Gastroesophageal sphincter (tissue), 4 donors: ENCODE results near the gene FANCF. TPM values are rescaled to one million over a fixed set of nuclear protein-coding genes. Genes with fewer than 3 reads are reported as not detected.
A peak's percentile ranks its signal among the peaks of the same experiment; 100 is the strongest.

ENCODE experiments used
- ATAC-seq: fragments of 150-250 bp; one replicate; pipeline ENCODE4 v1.9.1; 2016; ENCODE audit warnings: mild to moderate bottlenecking, moderate library complexity
- H3K27ac ChIP-seq, 4 donors: fragments of 200-600 bp; sonication (generic) in 3 of 4; 1 replicate in 3 of 4; 2 replicates in 1 of 4; pipeline ENCODE4 v1.5.1; 2016 to 2019
- H3K27me3 ChIP-seq: fragments of 200-600 bp; sonication (generic); one replicate; pipeline ENCODE4 v1.5.1; 2019
- H3K36me3 ChIP-seq, 2 donors: fragments of 200-600 bp; sonication (generic); one replicate each; pipeline ENCODE4 v1.5.1; 2019; ENCODE audit warnings: control low read depth in 1 of 2
- H3K4me1 ChIP-seq, 3 donors: fragments of 200-600 bp; sonication (generic); 1 replicate in 2 of 3; 2 replicates in 1 of 3; pipeline ENCODE4 v1.5.1; 2016 to 2019; ENCODE audit warnings: control low read depth in 2 of 3
- H3K4me3 ChIP-seq, 2 donors: fragments of 200-600 bp; sonication (generic); one replicate each; pipeline ENCODE4 v1.5.1; 2019; ENCODE audit warnings: mild to moderate bottlenecking in 1 of 2, moderate library complexity in 1 of 2
- H3K9me3 ChIP-seq, 3 donors: fragments of 200-600 bp; sonication (generic); one replicate each; pipeline ENCODE4 v1.5.1; 2017 to 2019; ENCODE audit warnings: control low read depth in 2 of 3
- CTCF ChIP-seq, 4 experiments: fragments of 200-600 bp in 2 of 4; fragments of 450-650 bp in 2 of 4; sonication (generic) in 1 of 4; IDR thresholded peaks; one replicate each; pipeline ENCODE4 v1.5.1; 2017 to 2019; ENCODE audit warnings: antibody characterized with exemption in 4 of 4, mild to moderate bottlenecking in 2 of 4, moderate library complexity in 2 of 4
- EP300 ChIP-seq: sonication (generic); formaldehyde crosslinking; IDR thresholded peaks from one replicate; pipeline ENCODE4 v1.6.1; 2017; ENCODE audit warnings: antibody characterized with exemption, mild to moderate bottlenecking
- POLR2A ChIP-seq, 2 donors: fragments of 450-650 bp; IDR thresholded peaks; one replicate each; pipeline ENCODE4 v1.6.1; 2017; ENCODE audit warnings: antibody characterized with exemption in 2 of 2, mild to moderate bottlenecking in 2 of 2, moderate library complexity in 1 of 2
- POLR2AphosphoS5 ChIP-seq: sonication (generic); formaldehyde crosslinking; IDR thresholded peaks from one replicate; pipeline ENCODE4 v1.6.1; 2017; ENCODE audit warnings: antibody characterized with exemption
- WGBS, 2 donors: methylation state at CpG; one replicate each; pipeline ENCODE4 v1.1.5; 2018; ENCODE audit warnings: low coverage in 1 of 2; 5-methylcytosine and 5-hydroxymethylcytosine counted together
- total RNA-seq, 4 donors: library from RNA; depleted of rRNA; stranded (reverse); fragments of >200 nt; gene quantifications; one replicate each; pipeline ENCODE4 v1.1.0, GENCODE V29; 2016

The FANCF gene
- total RNA-seq, result 1 to 10 TPM; 3.6 to 9.2 (median 6.2) TPM

- H3K4me3 ChIP-seq, result peak within 1 kb of the TSS; percentile 93 to 97
- no peak for TF ChIP-seq EP300
- TF ChIP-seq POLR2A (IDR thresholded peaks at IDR 0.05), result peak in 1 of 2 donors; percentile 7
- TF ChIP-seq CTCF (IDR thresholded peaks at IDR 0.05), result no peak
- TF ChIP-seq POLR2AphosphoS5, result peak; percentile 72
- peak; percentile 98 for ATAC-seq
- no peaks in the 10 kb centered on the region for H3K27me3 ChIP-seq
- no peaks in the 10 kb centered on the region for H3K9me3 ChIP-seq
- peaks cover 0 to 27% (median 2%) of the 10 kb centered on the region in 3 donors for H3K4me1 ChIP-seq
- H3K27ac ChIP-seq, result peak within 1 kb of the TSS; percentile 56 to 93 (median 88)
- H3K36me3 ChIP-seq, result no peaks in the 10 kb centered on the region
- 0 to 1% methylated on average over 12 to 21 of the region's 55 CpGs for WGBS, 2 donors
Observed at GRCh38 chr11:22625448-22626287, at the start of gene FANCF. Gene FANCF (minus strand): TSS chr11:22625823. CDS start chr11:22625810, 13 bp downstream.

- Histone ChIP-seq H3K27me3 (peaks cover 5% of the 10 kb centered on the region), H3K4me3 (no peak overlapping the region), H3K27ac (no peak overlapping the region), H3K36me3 (no peaks in the 10 kb centered on the region), H3K9me3 (no peaks in the 10 kb centered on the region), H3K4me1 (no peaks in the 10 kb centered on the region)
- ATAC-seq, result no peak
- TF ChIP-seq EP300 (no peak), CTCF (IDR thresholded peaks at IDR 0.05) (no peak), POLR2AphosphoS5 (no peak), POLR2A (IDR thresholded peaks at IDR 0.05) (no peak)
- 85% methylated on average over 4 of the region's 4 CpGs for WGBS, 2 donors
Observed at GRCh38 chr11:22674470-22675439, 49.1 kb upstream of the FANCF start.

- 56 to 79% methylated on average over 2 of the region's 2 CpGs for WGBS, 2 donors
- H3K4me1 ChIP-seq, result peaks cover 0 to 7% (median 0%) of the 10 kb centered on the region in 3 donors
- H3K9me3 ChIP-seq, result no peaks in the 10 kb centered on the region
- H3K27ac ChIP-seq, result no peak overlapping the region
- ATAC-seq, result no peak
- no peaks in the 10 kb centered on the region for H3K36me3 ChIP-seq
- TF ChIP-seq POLR2A (IDR thresholded peaks at IDR 0.05), result no peak
- TF ChIP-seq EP300, result no peak
- TF ChIP-seq CTCF (IDR thresholded peaks at IDR 0.05), result no peak
- TF ChIP-seq POLR2AphosphoS5, result no peak
- no peak overlapping the region for H3K4me3 ChIP-seq
- peaks cover 28% of the 10 kb centered on the region for H3K27me3 ChIP-seq
Observed at GRCh38 chr11:22671751-22672150, 46.1 kb upstream of the FANCF start.

- peaks cover 0 to 16% (median 0%) of the 10 kb centered on the region in 3 donors for H3K4me1 ChIP-seq
- WGBS, 2 donors, result 78 to 79% methylated on average over 1 of the region's 1 CpG
- H3K4me3 ChIP-seq, result no peak overlapping the region
- H3K36me3 ChIP-seq, result no peaks in the 10 kb centered on the region
- H3K27me3 ChIP-seq, result peaks cover 37% of the 10 kb centered on the region
- no peak overlapping the region for H3K27ac ChIP-seq
- TF ChIP-seq CTCF (IDR thresholded peaks at IDR 0.05) (no peak), POLR2A (IDR thresholded peaks at IDR 0.05) (no peak), EP300 (no peak), POLR2AphosphoS5 (no peak)
- no peak for ATAC-seq
- no peaks in the 10 kb centered on the region for H3K9me3 ChIP-seq
Observed at GRCh38 chr11:22670830-22671229, 45.2 kb upstream of the FANCF start.
